WTC11 (cell line): ENCODE results near the gene ABR. TPM values are rescaled to one million over a fixed set of nuclear protein-coding genes. Genes with fewer than 3 reads are reported as not detected.

Source experiments
- ATAC-seq: fragments of 200-7000 bp; cut with Tn5 transposase; 2 replicates; pipeline ENCODE4 v1.10.0; 2021; ENCODE audit warnings: mild to moderate bottlenecking, moderate library complexity
- CTCF ChIA-PET: fragments of 300-600 bp; sonication (Branson Sonifier 250); formaldehyde crosslinking; loops from one replicate; lab custom pipeline; 2021; ENCODE audit warnings: antibody characterized with exemption; lab: Charles Lee
- POLR2A ChIA-PET: fragments of 350-600 bp; sonication (Branson Sonifier 250); formaldehyde crosslinking; loops from one replicate; lab custom pipeline; 2021; ENCODE audit warnings: antibody characterized with exemption; lab: Charles Lee
- DNase-seq: peaks from one replicate; pipeline ENCODE4 v3.0.0; 2021; ENCODE audit warnings: low spot score
- H3K27ac Mint-ChIP-seq: 2 replicates; pipeline ENCODE4 v1.8.0; 2021; ENCODE audit warnings: mixed read lengths
- H3K27me3 Mint-ChIP-seq: 2 replicates; pipeline ENCODE4 v1.8.0; 2021; ENCODE audit warnings: low read depth, mild to moderate bottlenecking, moderate library complexity, mixed read lengths
- H3K36me3 Mint-ChIP-seq: 2 replicates; pipeline ENCODE4 v1.8.0; 2021; ENCODE audit warnings: mixed read lengths
- H3K4me1 Mint-ChIP-seq: 2 replicates; pipeline ENCODE4 v1.8.0; 2022; ENCODE audit warnings: mixed read lengths
- H3K4me3 Mint-ChIP-seq: 2 replicates; pipeline ENCODE4 v1.8.0; 2021; ENCODE audit warnings: mild to moderate bottlenecking, moderate library complexity, mixed read lengths
- H3K9me3 Mint-ChIP-seq: 2 replicates; pipeline ENCODE4 v1.8.0; 2021; ENCODE audit warnings: mixed read lengths
- ATF2 ChIP-seq: sonication (generic); formaldehyde crosslinking; IDR thresholded peaks from 2 replicates; pipeline ENCODE4 v1.8.1; 2022; ENCODE audit warnings: low read depth, missing genetic modification reagents, borderline replicate concordance
- ATF3 ChIP-seq: sonication (generic); formaldehyde crosslinking; conservative IDR thresholded peaks from 2 replicates; pipeline ENCODE4 v1.8.1; 2022; ENCODE audit warnings: mild to moderate bottlenecking, missing genetic modification reagents
- CBFB ChIP-seq: sonication (generic); formaldehyde crosslinking; IDR thresholded peaks from 2 replicates; pipeline ENCODE4 v1.8.1; 2022; ENCODE audit warnings: mild to moderate bottlenecking, low read depth, missing genetic modification reagents
- CDX4 ChIP-seq: fragments of 250-450 bp; sonication (Bioruptor Pico); IDR thresholded peaks from 2 replicates; pipeline ENCODE4 v1.9.0; 2021; ENCODE audit warnings: moderate library complexity, mild to moderate bottlenecking, inconsistent platforms, borderline replicate concordance
- FOXK1 ChIP-seq: sonication (generic); formaldehyde crosslinking; IDR thresholded peaks from 2 replicates; pipeline ENCODE4 v1.8.0; 2022; ENCODE audit warnings: mild to moderate bottlenecking, moderate library complexity, missing genetic modification reagents
- NR3C1 ChIP-seq: sonication (generic); formaldehyde crosslinking; conservative IDR thresholded peaks from 2 replicates; pipeline ENCODE4 v1.8.1; 2023; ENCODE audit warnings: low read depth, mild to moderate bottlenecking, missing genetic modification reagents
- PRRX2 ChIP-seq: fragments of 250-450 bp; sonication (Bioruptor Pico); IDR thresholded peaks from 2 replicates; pipeline ENCODE4 v1.8.0; 2021; ENCODE audit warnings: mild to moderate bottlenecking
- ZBTB21 ChIP-seq: sonication (generic); formaldehyde crosslinking; IDR thresholded peaks from 2 replicates; pipeline ENCODE4 v1.8.1; 2023; ENCODE audit warnings: mild to moderate bottlenecking, missing genetic modification reagents, borderline replicate concordance
- ZMAT4 ChIP-seq: fragments of 250-450 bp; sonication (Bioruptor Pico); IDR thresholded peaks from 2 replicates; pipeline ENCODE4 v1.9.0; 2021; ENCODE audit warnings: mild to moderate bottlenecking
- ZNF121 ChIP-seq: sonication (generic); formaldehyde crosslinking; IDR thresholded peaks from 2 replicates; pipeline ENCODE4 v1.8.0; 2023; ENCODE audit warnings: missing genetic modification reagents
- ZNF138 ChIP-seq: sonication (generic); formaldehyde crosslinking; conservative IDR thresholded peaks from 2 replicates; pipeline ENCODE4 v1.8.1; 2022; ENCODE audit warnings: mild to moderate bottlenecking, moderate library complexity, missing genetic modification reagents
- ZNF232 ChIP-seq: sonication (generic); formaldehyde crosslinking; IDR thresholded peaks from 2 replicates; pipeline ENCODE4 v1.8.0; 2022; ENCODE audit warnings: mild to moderate bottlenecking, missing genetic modification reagents
- ZNF281 ChIP-seq: sonication (generic); formaldehyde crosslinking; IDR thresholded peaks from 2 replicates; pipeline ENCODE4 v1.8.0; 2023; ENCODE audit warnings: mild to moderate bottlenecking, missing genetic modification reagents
- total RNA-seq: library from RNA; stranded (reverse); gene quantifications from 3 replicates; pipeline ENCODE4 v1.2.3, GENCODE V29; 2021
- TF ChIP-seq, protein P1 (sequence below): sonication (generic); formaldehyde crosslinking; IDR thresholded peaks from 2 replicates; pipeline ENCODE4 v1.8.0; 2023; ENCODE audit warnings: missing genetic modification reagents, mild to moderate bottlenecking, borderline replicate concordance
- TF ChIP-seq, protein P2 (sequence below): fragments of 250-450 bp; sonication (Bioruptor Pico); IDR thresholded peaks from 2 replicates; pipeline ENCODE4 v2.1.2; 2022; ENCODE audit warnings: mild to moderate bottlenecking, moderate library complexity
- TF ChIP-seq, protein P3 (sequence below): sonication (generic); formaldehyde crosslinking; IDR thresholded peaks from 2 replicates; pipeline ENCODE4 v1.8.1; 2022; ENCODE audit warnings: mild to moderate bottlenecking, moderate library complexity, missing genetic modification reagents
- TF ChIP-seq, protein P4 (sequence below): sonication (generic); formaldehyde crosslinking; IDR thresholded peaks from 2 replicates; pipeline ENCODE4 v1.8.0; 2023; ENCODE audit warnings: missing genetic modification reagents

The ABR gene
- total RNA-seq, 1 experiment from 2014 or later: 38.0 TPM

GRCh38 chr17:1034652-1035210 is 145.1 kb downstream of the ABR start (continued):
- TF ChIP-seq, protein P1, sequence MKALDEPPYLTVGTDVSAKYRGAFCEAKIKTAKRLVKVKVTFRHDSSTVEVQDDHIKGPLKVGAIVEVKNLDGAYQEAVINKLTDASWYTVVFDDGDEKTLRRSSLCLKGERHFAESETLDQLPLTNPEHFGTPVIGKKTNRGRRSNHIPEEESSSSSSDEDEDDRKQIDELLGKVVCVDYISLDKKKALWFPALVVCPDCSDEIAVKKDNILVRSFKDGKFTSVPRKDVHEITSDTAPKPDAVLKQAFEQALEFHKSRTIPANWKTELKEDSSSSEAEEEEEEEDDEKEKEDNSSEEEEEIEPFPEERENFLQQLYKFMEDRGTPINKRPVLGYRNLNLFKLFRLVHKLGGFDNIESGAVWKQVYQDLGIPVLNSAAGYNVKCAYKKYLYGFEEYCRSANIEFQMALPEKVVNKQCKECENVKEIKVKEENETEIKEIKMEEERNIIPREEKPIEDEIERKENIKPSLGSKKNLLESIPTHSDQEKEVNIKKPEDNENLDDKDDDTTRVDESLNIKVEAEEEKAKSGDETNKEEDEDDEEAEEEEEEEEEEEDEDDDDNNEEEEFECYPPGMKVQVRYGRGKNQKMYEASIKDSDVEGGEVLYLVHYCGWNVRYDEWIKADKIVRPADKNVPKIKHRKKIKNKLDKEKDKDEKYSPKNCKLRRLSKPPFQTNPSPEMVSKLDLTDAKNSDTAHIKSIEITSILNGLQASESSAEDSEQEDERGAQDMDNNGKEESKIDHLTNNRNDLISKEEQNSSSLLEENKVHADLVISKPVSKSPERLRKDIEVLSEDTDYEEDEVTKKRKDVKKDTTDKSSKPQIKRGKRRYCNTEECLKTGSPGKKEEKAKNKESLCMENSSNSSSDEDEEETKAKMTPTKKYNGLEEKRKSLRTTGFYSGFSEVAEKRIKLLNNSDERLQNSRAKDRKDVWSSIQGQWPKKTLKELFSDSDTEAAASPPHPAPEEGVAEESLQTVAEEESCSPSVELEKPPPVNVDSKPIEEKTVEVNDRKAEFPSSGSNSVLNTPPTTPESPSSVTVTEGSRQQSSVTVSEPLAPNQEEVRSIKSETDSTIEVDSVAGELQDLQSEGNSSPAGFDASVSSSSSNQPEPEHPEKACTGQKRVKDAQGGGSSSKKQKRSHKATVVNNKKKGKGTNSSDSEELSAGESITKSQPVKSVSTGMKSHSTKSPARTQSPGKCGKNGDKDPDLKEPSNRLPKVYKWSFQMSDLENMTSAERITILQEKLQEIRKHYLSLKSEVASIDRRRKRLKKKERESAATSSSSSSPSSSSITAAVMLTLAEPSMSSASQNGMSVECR (CRISPR knock-in tag): no peak
- TF ChIP-seq, protein P2, sequence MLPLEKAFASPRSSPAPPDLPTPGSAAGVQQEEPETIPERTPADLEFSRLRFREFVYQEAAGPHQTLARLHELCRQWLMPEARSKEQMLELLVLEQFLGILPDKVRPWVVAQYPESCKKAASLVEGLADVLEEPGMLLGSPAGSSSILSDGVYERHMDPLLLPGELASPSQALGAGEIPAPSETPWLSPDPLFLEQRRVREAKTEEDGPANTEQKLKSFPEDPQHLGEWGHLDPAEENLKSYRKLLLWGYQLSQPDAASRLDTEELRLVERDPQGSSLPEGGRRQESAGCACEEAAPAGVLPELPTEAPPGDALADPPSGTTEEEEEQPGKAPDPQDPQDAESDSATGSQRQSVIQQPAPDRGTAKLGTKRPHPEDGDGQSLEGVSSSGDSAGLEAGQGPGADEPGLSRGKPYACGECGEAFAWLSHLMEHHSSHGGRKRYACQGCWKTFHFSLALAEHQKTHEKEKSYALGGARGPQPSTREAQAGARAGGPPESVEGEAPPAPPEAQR (CRISPR knock-in tag): no peak
- TF ChIP-seq FOXK1 (CRISPR knock-in tag): no peak
- no peak for TF ChIP-seq ATF2 (CRISPR knock-in tag)
- no peak for TF ChIP-seq CDX4 (CRISPR knock-in tag)
- TF ChIP-seq ZNF138 (CRISPR knock-in tag): no peak

- Mint-ChIP-seq H3K36me3 (no peaks in the 10 kb centered on the region), H3K4me3 (no peak overlapping the region), H3K27me3 (peaks cover 18% of the 10 kb centered on the region), H3K4me1 (peaks cover 5% of the 10 kb centered on the region; the same call in 1 of the 2 replicates), H3K9me3 (no peaks in the 10 kb centered on the region), H3K27ac (no peak overlapping the region)
- DNase-seq (no peak), ATAC-seq (no peak)
- POLR2A ChIA-PET: no interaction called here
- CTCF ChIA-PET: interaction anchor here (0.7 to 5.7 kb wide), 2 partner anchors 23 to 89 kb away, joined by 3 to 35 read pairs; no protein-coding TSS in a partner anchor
- TF ChIP-seq ZBTB21 (no peak), ZMAT4 (CRISPR knock-in tag) (no peak), PRRX2 (CRISPR knock-in tag) (no peak), NR3C1 (no peak), ATF3 (CRISPR knock-in tag) (no peak), ZNF232 (CRISPR knock-in tag) (no peak), CBFB (CRISPR knock-in tag) (no peak), ZNF121 (no peak), ZNF281 (CRISPR knock-in tag) (no peak)
- TF ChIP-seq, protein P1 (CRISPR knock-in tag): no peak
- TF ChIP-seq, protein P3, sequence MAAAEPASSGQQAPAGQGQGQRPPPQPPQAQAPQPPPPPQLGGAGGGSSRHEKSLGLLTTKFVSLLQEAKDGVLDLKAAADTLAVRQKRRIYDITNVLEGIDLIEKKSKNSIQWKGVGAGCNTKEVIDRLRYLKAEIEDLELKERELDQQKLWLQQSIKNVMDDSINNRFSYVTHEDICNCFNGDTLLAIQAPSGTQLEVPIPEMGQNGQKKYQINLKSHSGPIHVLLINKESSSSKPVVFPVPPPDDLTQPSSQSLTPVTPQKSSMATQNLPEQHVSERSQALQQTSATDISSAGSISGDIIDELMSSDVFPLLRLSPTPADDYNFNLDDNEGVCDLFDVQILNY: no peak
- TF ChIP-seq, protein P4, sequence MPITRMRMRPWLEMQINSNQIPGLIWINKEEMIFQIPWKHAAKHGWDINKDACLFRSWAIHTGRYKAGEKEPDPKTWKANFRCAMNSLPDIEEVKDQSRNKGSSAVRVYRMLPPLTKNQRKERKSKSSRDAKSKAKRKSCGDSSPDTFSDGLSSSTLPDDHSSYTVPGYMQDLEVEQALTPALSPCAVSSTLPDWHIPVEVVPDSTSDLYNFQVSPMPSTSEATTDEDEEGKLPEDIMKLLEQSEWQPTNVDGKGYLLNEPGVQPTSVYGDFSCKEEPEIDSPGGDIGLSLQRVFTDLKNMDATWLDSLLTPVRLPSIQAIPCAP (CRISPR knock-in tag): no peak
These were observed 146.3 kb downstream of the ABR start for GRCh38 chr17:1033503-1033902.
